ENCODE measurements around the gene TMED1. TPM values are rescaled to one million over a fixed set of nuclear protein-coding genes. Genes with fewer than 3 reads are reported as not detected.

TMED1 gene
- total RNA-seq (10 to 100 TPM; 27.0 to 56.5 (median 35.0) TPM), polyA plus RNA-seq (10 to 100 TPM; 44.6 to 76.5 TPM)
- long read RNA-seq, donor 1, transcript TMED1-201 (4 exons, 1,340 nt) = major isoform, 52 of 60 reads
- long read RNA-seq, donor 1, partial matches to known transcripts = 5 of 60 reads
- long read RNA-seq, donor 1, other reads (novel, unspliced or antisense) = 3 of 60 reads
- long read RNA-seq, donor 2, transcript TMED1-201 (4 exons, 1,340 nt) = major isoform, 106 of 117 reads
- long read RNA-seq, donor 2, partial matches to known transcripts = 9 of 117 reads
- long read RNA-seq, donor 2, other reads (novel, unspliced or antisense) = 2 of 117 reads
- long read RNA-seq, donor 3, transcript TMED1-201 (4 exons, 1,340 nt) = major isoform, 41 of 49 reads
- long read RNA-seq, donor 3, partial matches to known transcripts = 5 of 49 reads
- long read RNA-seq, donor 3, other reads (novel, unspliced or antisense) = 3 of 49 reads

DNA sequence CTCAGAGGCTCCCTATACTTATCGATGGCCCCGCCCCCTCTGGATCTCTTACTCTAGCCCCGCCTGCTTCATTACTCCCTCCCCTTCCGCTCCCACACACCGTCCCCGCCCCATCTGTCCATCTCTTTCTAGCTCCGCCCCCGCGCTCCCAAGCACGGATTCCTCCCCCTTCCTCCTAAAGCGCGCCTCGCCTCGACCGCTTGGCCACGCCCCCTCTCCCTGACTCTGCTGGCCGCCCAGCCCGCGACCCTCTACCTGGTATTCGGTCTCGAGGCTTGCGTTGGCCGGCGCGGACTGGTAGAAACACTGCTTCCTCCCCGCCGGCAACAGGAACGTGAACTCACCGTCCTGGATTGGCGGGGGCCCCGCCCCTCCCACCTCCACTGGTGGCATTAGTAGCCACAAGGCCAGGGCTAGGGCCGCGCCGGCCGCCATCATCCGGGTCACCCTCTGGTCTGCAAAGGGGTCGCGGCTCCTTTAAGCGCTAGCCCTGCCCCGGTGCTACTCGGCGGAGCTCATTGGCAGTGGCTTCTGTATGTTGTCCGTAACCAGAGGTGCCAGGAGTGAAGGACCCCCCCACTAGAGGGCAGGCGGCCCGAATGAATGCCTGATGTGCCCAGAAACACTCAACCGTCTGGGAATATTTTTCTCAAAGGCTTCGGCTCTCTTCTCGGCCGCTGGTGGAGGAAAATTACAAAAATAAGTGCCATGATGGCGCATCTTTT lies at the start of gene TMED1:
TMED1 (minus strand) TSS at position 459 of the 725 bp plus-strand sequence; CDS start at position 438, 21 bp downstream.
- peak; percentile 98 to 100 (median 99) for DNase-seq
- peak within 1 kb of the TSS; percentile 37 to 96 (median 74) for H3K4me3 ChIP-seq
- no peaks in the 10 kb centered on the region for H3K27me3 ChIP-seq
- H3K9me3 ChIP-seq = peaks cover 0 to 8% (median 0%) of the 10 kb centered on the region in 12 donors
- H3K36me3 ChIP-seq = peaks cover 0 to 38% (median 28%) of the 10 kb centered on the region in 9 donors
- ATAC-seq = peak; percentile 92 to 95 (median 94)
- intact Hi-C loops (cut with DNase I) = loop anchor here in 3 of 10 donors (1.0 to 2.0 kb wide), 3 partner anchors 35 to 119 kb away; partner anchors contain the start of gene CARM1 (in 3 of the 3)
- peaks cover 0 to 16% (median 9%) of the 10 kb centered on the region in 12 donors for H3K4me1 ChIP-seq
- H3K27ac ChIP-seq = peak within 1 kb of the TSS; percentile 94 to 100 (median 98)
- TF ChIP-seq POLR2A (IDR thresholded peaks at IDR 0.05) = peak in 1 of 2 donors; percentile 50
- TF ChIP-seq CTCF (IDR thresholded peaks at IDR 0.05) = peak in 11 of 12 donors; percentile 12 to 58 (median 31)
- WGBS, 4 donors = 0 to 1% (median 1%) methylated on average over 46 to 50 of the region's 50 CpGs

- peak overlapping the region in 2 of 12 donors; percentile 16 to 72 for H3K27ac ChIP-seq
- H3K4me1 ChIP-seq = peaks cover 3 to 45% (median 17%) of the 10 kb centered on the region in 12 donors
- no peak for TF ChIP-seq CTCF (IDR thresholded peaks at IDR 0.05)
- TF ChIP-seq POLR2A (IDR thresholded peaks at IDR 0.05) = no peak
- H3K9me3 ChIP-seq = no peaks in the 10 kb centered on the region
- no peaks in the 10 kb centered on the region for H3K36me3 ChIP-seq
- intact Hi-C loops (cut with DNase I) = no loop called here
- ATAC-seq = no peak
- H3K4me3 ChIP-seq = no peak overlapping the region
- H3K27me3 ChIP-seq = no peaks in the 10 kb centered on the region
- DNase-seq = no peak
- 78 to 81% (median 78%) methylated on average over 20 of the region's 20 CpGs for WGBS, 4 donors
Measured at GRCh38 chr19:10885201-10886169, 49.5 kb upstream of the TMED1 start.

DNA sequence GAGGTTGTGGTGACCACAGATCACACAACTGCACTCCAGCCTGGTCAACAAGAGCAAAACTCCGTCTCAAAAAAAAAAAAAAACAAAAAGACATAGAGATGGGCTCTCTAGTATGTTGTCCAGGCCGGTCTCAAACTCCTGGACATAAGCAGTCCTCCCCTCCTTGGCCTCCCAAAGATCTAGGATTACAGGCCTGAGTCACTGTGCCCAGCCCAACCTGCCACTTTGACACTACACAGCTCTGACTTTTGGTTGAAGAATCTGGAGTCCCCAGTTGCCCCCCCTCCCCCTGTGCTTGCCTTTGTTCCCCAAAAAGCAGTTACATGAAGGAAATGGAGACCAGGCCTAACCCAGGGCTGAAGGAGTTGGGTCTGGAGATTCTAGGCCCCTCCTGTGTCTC lies 48.3 kb upstream of the TMED1 start:
- H3K4me3 ChIP-seq = no peak overlapping the region
- intact Hi-C loops (cut with DNase I) = no loop called here
- no peaks in the 10 kb centered on the region for H3K27me3 ChIP-seq
- no peak for TF ChIP-seq CTCF (IDR thresholded peaks at IDR 0.05)
- TF ChIP-seq POLR2A (IDR thresholded peaks at IDR 0.05) = no peak
- H3K4me1 ChIP-seq = peaks cover 3 to 53% (median 17%) of the 10 kb centered on the region in 12 donors
- DNase-seq (no peak), ATAC-seq (no peak)
- no peaks in the 10 kb centered on the region for H3K9me3 ChIP-seq
- 57 to 77% (median 70%) methylated on average over 2 of the region's 2 CpGs for WGBS, 4 donors
- no peaks in the 10 kb centered on the region for H3K36me3 ChIP-seq
- H3K27ac ChIP-seq = peak overlapping the region in 3 of 12 donors; percentile 16 to 72 (median 25)

Measured in heart left ventricle (tissue), 16 donors.